SK-N-MC (cell line): ENCODE results near the gene PRAC1.
A peak's percentile ranks its signal among the peaks of the same experiment; 100 is the strongest.

Experiments
- DNase-seq: peaks from one replicate; pipeline ENCODE4 v3.0.0-alpha.2; 2011; ENCODE audit warnings: low read depth, low spot score
- H3K27ac ChIP-seq: fragments of 200-600 bp; sonication (generic); 2 replicates; pipeline ENCODE4 v1.5.1; 2016; ENCODE audit warnings: mixed run types
- H3K36me3 ChIP-seq: fragments of 200-600 bp; sonication (generic); 2 replicates; pipeline ENCODE4 v1.6.1; 2017; ENCODE audit warnings: antibody characterized with exemption, low read length, mixed read lengths; ENCODE audit not compliant: insufficient read depth
- H3K4me3 ChIP-seq: fragments of 200-600 bp; sonication (generic); 2 replicates; pipeline ENCODE4 v1.5.1; 2016
- H3K9ac ChIP-seq: fragments of 200-600 bp; sonication (generic); 2 replicates; pipeline ENCODE4 v1.8.0; 2017; ENCODE audit warnings: mixed run types, mixed read lengths; ENCODE audit not compliant: insufficient read length
- H3K9me3 ChIP-seq: fragments of 200-600 bp; sonication (generic); 2 replicates; pipeline ENCODE4 v1.6.1; 2017; ENCODE audit warnings: low read depth, mild to moderate bottlenecking, antibody characterized with exemption, low read length, moderate library complexity, mixed read lengths
- EZH2 ChIP-seq: fragments of 200-600 bp; sonication (generic); IDR thresholded peaks from one replicate; pipeline ENCODE4 v1.6.1; 2017; ENCODE audit warnings: antibody characterized with exemption
- FOXP2 ChIP-seq: optimal IDR thresholded peaks from 2 replicates; pipeline ENCODE3; 2011; ENCODE audit warnings: mild to moderate bottlenecking, moderate library complexity; ENCODE audit not compliant: insufficient read depth; ENCODE audit errors: extremely low read length, control extremely low read depth
- POLR2AphosphoS5 ChIP-seq: IDR thresholded peaks from 2 replicates; pipeline ENCODE4 v1.6.1; 2012; ENCODE audit warnings: mild to moderate bottlenecking, low read depth, low read length, borderline replicate concordance

PRAC1 gene

DNA sequence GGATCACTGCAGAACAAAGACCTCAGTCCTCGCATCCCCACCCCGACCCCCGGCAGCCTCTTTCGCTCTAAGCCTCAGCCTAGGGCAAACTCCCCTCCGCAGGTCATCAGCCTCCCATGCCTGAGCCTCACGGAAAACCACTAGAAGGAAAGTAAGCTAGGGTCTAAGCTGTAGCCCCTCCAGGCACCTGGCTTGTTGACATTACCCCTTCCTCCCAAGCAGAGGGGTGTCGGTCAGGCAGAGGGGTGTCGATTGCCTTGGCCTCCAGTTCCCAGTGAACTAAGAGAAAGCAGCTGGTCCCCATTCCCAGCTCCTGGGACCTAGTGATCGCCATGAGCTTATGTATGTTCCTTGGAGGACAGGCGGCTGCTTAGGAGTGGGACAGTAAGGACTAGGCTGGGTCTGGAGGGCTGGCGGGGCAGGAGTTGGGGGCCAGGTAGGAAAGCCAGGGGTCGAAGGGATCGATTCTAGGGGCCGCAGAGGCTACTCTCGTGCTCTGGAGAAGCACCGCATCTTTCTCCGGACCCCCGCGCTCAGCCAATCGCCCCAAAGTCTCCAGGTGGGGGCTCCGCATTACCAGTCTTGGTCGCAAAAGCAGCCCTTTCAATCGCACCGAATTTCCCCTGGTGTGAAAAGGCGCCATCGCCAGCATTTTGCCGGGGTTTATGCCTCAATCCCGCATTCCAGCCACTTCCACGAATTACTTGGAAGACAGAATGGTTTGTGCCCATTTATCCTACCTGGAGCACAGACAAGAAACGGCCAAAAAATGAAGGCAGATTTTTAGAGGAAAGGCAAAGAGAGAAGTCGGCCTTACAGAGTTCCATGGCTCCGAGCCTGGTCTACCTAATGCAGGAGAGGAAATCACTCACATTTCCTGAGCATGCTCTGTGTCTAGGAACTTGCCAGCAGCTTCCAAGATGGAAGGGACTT lies 27.6 kb upstream of the PRAC1 start:
- Histone ChIP-seq H3K9me3 (no peaks in the 10 kb centered on the region), H3K4me3 (no peak overlapping the region), H3K9ac (no peak overlapping the region), H3K36me3 (no peaks in the 10 kb centered on the region), H3K27ac (no peak overlapping the region)
- DNase-seq = no peak
- no peak for TF ChIP-seq POLR2AphosphoS5
- TF ChIP-seq FOXP2 = no peak
- TF ChIP-seq EZH2 = no peak

DNA sequence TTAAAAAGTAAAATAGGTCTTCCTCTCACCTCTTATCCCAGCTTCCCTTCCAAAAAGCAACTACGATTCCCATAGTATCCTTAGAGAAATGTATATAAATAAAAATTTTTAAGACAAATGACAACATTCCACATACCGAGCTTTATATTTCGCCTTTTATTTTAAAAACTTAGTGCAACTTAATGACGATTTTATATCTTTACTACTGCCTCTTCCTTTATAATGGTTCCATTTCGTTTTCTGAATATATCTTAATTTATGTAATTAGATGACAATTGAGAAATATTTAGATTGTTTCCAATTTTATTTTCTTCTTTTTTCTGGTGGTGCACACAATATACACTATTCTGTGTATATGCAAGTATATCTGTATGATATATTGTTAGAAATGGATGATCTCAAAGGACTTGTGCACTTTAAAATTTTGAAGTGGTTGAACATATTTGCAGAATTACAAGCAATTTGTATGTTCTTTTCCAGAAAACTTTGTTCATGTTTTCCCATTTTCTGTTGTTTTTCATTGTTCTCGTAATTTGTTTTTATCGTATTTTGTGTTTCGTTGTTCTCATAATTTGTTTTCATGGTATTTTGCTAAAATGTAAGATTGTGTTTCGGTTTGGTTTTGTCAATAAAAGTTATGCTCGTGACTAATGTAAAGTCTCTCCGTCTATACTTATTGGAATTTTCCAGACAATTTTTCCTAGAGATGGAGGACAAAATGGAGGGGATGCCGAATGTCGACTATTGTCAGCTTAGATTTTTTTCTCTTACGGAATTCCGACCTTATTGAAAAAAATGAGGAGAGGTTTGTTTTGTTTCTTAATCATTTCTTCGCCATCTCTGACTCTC lies 26.6 kb upstream of the PRAC1 start:
- H3K36me3 ChIP-seq = no peaks in the 10 kb centered on the region
- H3K4me3 ChIP-seq = no peak overlapping the region
- no peak overlapping the region for H3K27ac ChIP-seq
- no peaks in the 10 kb centered on the region for H3K9me3 ChIP-seq
- no peak for TF ChIP-seq EZH2
- no peak for TF ChIP-seq FOXP2
- no peak for TF ChIP-seq POLR2AphosphoS5
- DNase-seq = no peak
- no peak overlapping the region for H3K9ac ChIP-seq

DNA sequence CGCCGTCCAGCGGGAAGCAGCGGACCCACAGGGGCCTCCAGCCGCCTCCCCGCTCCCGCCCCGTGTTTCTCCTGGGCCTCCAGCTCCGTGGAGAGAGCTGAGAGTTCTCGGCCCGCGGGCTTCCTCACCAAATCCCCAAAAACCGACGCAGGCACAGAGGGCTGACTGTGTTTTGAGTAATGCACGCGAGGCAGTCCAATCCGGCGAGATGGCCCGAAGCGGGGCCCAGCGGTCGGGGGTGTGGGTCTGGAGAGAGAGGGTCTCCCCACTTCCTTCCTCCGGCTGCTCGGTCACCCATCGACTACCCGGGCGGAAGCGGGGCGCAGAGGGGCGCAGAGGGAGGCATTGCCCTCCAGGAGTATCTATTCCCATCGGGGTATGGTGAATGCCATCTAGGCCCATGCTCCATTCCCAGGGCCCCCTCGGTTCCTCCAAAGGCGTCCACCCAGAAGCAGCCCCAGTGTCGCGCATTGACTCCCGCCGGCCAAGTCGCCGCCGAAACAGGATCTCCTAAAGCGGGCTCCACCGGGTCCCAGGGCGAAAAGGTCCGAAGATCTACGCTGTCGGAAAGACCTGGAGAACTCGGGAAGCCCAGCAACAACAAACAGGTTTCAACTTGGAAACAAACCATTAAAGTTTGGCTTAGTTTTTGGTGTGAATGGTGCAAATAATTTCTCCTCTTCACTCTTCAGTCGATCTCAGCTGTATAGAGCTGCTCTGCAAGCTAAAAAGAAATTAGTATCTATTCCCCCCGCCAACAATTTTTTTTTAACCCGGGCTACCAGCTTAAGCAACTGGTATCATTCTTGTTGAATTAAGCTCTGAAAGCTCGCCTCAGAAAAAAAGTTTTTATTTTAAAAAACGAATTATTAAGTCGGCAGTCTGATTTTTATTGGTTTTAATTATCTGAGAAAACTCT lies 25.4 kb upstream of the PRAC1 start:
- DNase-seq = no peak
- no peak overlapping the region for H3K9ac ChIP-seq
- no peak overlapping the region for H3K4me3 ChIP-seq
- H3K9me3 ChIP-seq = no peaks in the 10 kb centered on the region
- no peaks in the 10 kb centered on the region for H3K36me3 ChIP-seq
- TF ChIP-seq EZH2 = no peak
- no peak for TF ChIP-seq FOXP2
- TF ChIP-seq POLR2AphosphoS5 = no peak
- no peak overlapping the region for H3K27ac ChIP-seq

DNA sequence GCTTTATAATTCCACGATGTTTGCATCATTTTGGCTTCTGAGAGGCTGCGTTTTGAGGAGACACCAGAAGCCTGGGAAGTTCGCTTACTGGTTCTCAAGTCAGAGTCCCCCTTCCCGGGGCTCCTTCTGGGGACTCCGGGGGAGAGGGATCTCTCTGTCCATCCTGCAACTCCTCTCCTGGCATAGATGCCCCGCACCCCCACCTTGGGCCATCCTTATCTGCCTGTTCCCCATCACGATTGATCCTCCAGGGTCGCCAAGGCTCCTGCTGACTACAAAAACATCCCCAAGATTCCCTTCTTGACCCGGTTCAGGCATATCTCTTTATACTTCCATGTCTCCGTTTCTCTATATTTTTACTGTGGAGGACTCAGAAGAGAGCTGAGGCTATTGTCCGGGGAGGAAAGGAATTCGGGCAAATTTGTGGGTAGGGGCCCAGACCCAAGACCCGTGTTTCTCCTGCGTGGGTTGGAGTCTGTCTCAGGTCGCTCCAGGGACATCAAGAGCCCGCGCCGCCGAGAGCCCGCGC lies 24.7 kb upstream of the PRAC1 start:
- H3K9ac ChIP-seq = no peak overlapping the region
- no peaks in the 10 kb centered on the region for H3K36me3 ChIP-seq
- no peak for DNase-seq
- H3K27ac ChIP-seq = no peak overlapping the region
- H3K9me3 ChIP-seq = no peaks in the 10 kb centered on the region
- TF ChIP-seq EZH2 (no peak), POLR2AphosphoS5 (no peak), FOXP2 (no peak)
- no peak overlapping the region for H3K4me3 ChIP-seq

DNA sequence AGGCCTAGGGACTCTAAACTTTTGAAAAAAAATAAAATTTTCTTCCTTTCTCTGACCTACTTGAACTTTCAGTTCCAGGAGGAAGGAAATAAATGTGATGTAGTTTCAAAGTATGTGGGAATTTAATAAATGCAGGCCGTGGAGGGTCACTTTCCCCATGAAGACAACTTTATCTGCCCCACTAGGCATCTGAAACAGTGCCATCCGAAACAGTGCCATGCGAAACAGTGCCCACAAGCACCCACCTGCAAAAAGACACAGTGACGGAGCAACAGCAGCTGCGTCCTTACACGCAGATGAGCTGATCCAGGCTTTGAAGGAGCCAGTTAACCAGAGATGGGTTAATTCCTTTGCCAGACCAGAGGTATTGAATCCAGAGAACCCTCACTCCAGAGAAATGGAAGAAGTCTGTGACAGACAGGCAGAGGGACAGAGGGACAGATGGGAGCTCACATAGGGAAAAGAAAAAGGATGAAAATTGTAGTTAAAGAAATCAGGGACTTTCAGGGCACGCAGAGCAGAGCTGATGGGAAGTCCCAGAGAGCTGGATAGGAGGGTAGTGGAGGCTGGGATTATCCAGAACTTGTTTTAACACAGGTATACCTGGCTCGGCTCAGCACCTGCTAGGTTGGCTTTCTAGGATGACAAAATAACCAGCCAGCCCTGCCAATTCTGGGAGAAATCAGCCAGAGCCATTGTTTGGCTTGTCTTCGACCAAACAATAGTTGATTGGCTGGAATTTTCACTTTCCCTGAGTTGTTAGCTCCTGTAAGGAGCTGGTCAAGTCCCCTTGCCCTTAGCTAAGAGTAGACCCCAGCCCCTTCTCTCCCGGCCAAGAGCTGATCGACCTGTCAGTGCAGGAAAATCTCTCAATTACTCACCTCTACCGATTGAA lies 23.3 kb upstream of the PRAC1 start:
- no peak overlapping the region for H3K9ac ChIP-seq

DNA sequence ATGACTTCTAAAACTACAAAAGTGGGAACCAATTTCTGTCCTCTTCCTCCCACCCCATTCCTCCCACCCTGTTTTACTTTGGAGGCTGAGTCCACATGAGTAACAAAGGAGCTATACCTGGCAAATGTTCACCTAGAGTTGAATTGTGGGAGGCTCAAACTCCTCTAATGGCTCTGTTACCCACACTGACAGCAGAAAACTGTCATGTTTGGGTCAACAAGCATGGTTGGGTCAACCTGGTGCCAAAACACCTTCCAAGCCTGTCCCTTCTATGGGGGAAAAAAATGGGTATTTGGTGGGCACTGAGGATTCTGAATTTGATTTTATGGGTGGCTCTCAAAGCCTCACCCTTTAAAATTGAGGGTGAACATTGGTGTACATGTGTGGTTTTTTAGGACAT lies 18.2 kb upstream of the PRAC1 start:
- no peaks in the 10 kb centered on the region for H3K36me3 ChIP-seq
- H3K9me3 ChIP-seq = no peaks in the 10 kb centered on the region
- no peak overlapping the region for H3K27ac ChIP-seq
- no peak for DNase-seq
- no peak overlapping the region for H3K9ac ChIP-seq
- no peak overlapping the region for H3K4me3 ChIP-seq
- TF ChIP-seq FOXP2 (no peak), EZH2 (no peak), POLR2AphosphoS5 (no peak)

More for the DNA sequence above, 23.3 kb upstream of the PRAC1 start:
- Histone ChIP-seq H3K27ac (peak overlapping the region; percentile 26; the same call in 1 of the 2 replicates), H3K36me3 (no peaks in the 10 kb centered on the region), H3K9me3 (no peaks in the 10 kb centered on the region), H3K4me3 (no peak overlapping the region)
- no peak for DNase-seq
- no peak for TF ChIP-seq EZH2

DNA sequence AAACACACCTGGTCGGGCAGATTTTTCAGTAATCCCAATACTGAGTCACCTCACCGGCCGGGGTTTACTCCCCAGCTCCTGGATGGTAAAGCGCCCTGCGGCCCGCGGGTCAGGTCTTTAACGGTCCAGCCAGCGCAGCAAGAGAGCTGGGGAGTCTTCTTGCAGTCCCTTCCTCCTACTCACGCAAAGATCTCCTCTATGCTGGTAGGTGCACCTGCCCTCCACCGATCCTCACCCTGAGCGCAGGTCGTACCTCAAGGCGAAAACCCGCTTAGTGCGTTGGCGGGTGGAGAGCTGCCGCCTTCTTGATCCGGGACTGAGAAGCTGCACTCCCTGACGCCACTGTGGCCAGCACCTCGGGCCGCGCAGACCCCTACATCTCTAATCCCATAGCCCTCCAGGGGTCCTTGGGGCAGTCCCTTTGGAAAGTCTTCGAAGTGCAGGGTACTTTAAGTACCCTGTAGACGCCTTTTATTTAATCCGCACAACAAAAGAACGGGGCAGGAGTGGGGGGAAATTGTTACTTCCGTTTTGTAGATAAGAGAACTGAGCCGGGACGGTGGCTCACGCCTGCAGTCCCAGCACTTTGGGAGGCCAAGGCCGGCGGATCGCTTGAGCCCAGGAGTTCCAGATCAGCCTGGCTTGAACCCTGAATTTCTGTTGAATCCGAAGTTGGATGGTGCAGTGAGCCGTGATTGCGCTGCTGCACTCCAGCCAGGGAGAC lies 16.6 kb upstream of the PRAC1 start:
- H3K27ac ChIP-seq = 0 out of 2 replicates have a peak overlapping the region, but pooled peaks have one; percentile 36
- DNase-seq = no peak
- H3K4me3 ChIP-seq = no peak overlapping the region
- H3K9me3 ChIP-seq = no peaks in the 10 kb centered on the region
- no peaks in the 10 kb centered on the region for H3K36me3 ChIP-seq
- no peak for TF ChIP-seq EZH2
- no peak for TF ChIP-seq POLR2AphosphoS5
- TF ChIP-seq FOXP2 = no peak
- no peak overlapping the region for H3K9ac ChIP-seq
